ENCODE data around the gene TSHZ2.

- TF ChIP-seq EZH2 (IDR thresholded peaks at IDR 0.05; ENCODE audit: borderline replicate concordance, low read length) (no peak), CTCF (conservative IDR thresholded peaks at IDR 0.05 in 1 of 2, IDR thresholded peaks at IDR 0.05 in 1 of 2; ENCODE audit: extremely low read depth in 1 of 2, insufficient read depth in 1 of 2, low read depth in 1 of 2, low read length in 2 of 2) (no peak)
Measured at GRCh38 chr20:53080687-53080962, 108.5 kb downstream of the TSHZ2 start.
